Measurements from ENCODE around the gene MID1IP1. TPM values are rescaled to one million over a fixed set of nuclear protein-coding genes. Genes with fewer than 3 reads are reported as not detected.

Gene MID1IP1, protein sequence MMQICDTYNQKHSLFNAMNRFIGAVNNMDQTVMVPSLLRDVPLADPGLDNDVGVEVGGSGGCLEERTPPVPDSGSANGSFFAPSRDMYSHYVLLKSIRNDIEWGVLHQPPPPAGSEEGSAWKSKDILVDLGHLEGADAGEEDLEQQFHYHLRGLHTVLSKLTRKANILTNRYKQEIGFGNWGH
- 23.4 TPM for total RNA-seq

DNA sequence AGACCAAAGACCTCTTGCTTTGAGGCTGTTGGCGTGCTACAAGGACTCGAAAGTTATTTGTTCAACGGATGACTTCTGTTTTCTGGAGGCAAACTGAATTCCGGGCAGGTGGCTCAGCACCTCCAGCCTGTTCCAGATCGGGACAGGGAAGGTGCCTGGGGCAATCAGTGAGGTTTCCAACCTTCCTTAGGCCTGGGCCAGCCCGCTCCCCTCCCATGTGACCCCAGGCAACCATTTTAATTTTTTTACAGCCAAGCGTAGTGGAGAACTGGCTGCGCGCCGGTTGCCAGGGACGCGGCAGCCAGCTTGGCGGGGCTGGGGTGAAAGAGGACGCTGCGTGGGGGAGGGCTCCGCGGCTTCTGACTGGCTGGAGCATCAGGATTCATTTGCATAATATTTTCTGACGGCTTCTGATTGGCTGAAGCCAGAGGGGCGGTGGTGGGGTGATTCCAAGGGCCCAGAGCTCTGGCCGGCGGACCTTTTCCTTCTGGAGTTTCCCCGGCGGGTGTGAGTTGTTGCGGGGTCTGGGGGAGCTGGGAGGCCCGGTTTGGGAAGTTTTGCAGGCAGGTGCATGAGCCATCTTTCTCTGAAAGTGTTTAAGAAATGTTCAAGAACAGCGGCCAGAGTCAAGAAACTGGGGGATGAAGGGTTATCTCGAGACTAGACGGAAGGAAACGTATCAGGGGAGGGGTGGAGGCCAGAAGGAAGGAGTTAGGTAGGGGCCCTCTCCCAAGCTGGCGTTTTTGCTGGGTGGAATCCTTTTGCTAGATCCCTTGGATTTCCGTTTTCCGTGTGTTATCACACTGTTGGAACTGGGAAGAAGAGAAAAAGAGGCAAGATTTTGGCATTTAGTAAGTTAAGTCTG lies at the start of gene MID1IP1:
MID1IP1 (plus strand) TSS at position 479 of the 865 bp plus-strand sequence. CDS start 3,488 bp downstream, outside the sequence.
- DNase-seq (ENCODE audit: low spot score), result peak; percentile 90

DNA sequence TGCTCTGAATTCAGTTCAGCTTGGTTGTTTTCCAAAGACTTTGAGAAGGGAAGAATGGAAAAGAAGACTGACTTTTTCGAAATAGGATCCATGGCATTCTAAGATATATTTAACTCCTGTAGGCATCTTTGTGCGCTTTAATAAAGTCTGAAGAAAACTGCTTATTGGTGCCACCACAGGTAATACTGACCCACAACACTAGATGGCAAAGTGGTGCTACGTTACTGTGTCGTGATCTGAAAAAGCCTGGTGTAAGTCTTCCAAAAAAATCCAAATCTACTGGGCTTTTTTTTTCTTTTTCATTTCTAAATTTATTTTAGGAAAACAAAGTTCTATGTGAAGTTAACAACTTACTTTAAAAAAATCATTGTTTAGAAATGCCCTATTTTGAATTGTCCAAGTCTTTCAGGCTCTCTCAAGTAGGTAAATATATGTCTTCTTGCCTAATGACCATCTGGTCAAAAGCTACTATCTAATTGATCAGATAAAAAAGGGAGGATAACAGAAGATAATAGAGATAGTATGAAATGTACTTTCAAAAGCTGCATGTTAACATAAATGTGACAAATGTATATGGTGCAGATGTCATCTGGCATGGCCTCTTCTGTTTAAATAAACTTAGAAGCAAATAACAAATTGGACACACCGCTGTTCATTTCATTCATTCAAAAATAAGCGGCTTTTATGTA lies 47.0 kb upstream of the MID1IP1 start:
- no peak for DNase-seq (ENCODE audit: low spot score)
- ATAC-seq, result peak; percentile 79

More for the DNA sequence above, at the start of gene MID1IP1:
- peak; percentile 57 for ATAC-seq

DNA sequence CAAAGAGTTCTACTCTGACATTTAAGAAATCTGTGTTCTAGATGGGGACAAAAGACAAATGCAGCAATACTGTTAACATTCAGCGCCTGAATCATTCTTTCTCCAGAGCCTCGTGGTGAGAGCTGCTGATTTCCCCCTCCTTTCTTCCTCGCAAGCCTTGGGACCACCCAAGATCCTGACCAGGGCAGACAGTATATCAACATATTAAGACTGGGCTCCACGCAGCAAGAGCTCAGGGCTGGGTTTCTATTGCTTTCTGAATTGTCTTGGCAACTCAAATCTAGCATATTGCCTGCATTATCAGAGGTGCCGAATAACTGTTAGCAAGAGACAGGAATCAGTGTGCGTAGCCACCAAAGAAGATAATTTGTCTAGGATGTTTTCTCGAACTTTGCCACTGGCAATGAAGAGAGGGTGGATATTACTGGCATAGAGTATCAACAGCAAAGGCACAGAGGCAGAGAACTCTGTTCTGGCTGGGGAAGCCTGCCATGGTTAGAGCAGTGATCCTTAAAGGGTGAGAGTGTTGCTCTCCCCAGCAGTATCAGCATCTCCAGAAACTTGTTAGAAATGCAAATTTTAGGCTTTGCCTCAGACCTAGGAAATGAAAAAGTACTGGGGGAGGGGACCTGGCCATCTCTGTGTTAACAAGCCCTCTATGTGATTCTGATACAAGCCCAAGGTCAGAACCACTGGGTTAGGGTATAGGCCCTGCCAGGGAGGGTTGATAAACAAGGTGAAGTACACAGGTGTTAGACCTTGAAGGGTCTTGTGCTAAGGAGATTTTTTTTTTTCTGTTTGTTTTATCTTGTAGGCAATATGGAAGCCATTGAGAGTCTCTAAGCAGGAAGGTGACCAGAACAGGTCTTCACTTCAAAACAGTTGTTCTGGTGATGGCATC lies 46.2 kb upstream of the MID1IP1 start:
- no peak for DNase-seq (ENCODE audit: low spot score)

GRCh38 chrX:38760883-38761282 lies 40.4 kb upstream of the MID1IP1 start:
- no peak for DNase-seq (ENCODE audit: low spot score)
- ATAC-seq, result no peak

More for the DNA sequence above, 46.2 kb upstream of the MID1IP1 start:
- no peak for ATAC-seq

GRCh38 chrX:38768079-38768478 lies 33.2 kb upstream of the MID1IP1 start:
- ATAC-seq, result peak; percentile 37
- DNase-seq (ENCODE audit: low spot score), result no peak

GRCh38 chrX:38770152-38770551 lies 31.1 kb upstream of the MID1IP1 start:
- ATAC-seq, result no peak
- no peak for DNase-seq (ENCODE audit: low spot score)

GRCh38 chrX:38774249-38774648 lies 27.0 kb upstream of the MID1IP1 start:
- ATAC-seq, result peak; percentile 29
- DNase-seq (ENCODE audit: low spot score), result no peak

DNA sequence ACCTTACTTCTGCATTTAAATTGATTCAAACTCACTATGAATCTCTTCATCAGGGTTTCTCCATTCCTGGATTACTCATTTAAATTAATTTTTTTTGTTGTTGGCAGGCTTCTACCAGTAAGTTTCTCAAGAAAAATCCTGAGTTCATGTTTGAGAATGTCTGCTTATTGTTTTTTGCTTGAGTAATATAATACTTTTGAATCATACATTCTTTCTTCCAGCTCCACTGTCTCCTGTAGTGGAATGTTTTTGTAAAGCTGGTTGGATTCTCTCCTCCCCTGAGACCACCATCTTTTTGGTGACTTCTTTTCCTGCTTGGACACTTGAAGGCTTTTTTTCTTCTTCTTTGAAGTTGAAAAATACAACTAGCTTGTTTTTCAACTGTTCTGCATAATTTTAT lies 4.3 kb upstream of the MID1IP1 start:
- DNase-seq (ENCODE audit: low spot score), result no peak
- no peak for ATAC-seq

- ATAC-seq (no peak), DNase-seq (ENCODE audit: low spot score) (no peak)
These were observed 2.3 kb upstream of the MID1IP1 start for GRCh38 chrX:38798956-38799355.

GRCh38 chrX:38799995-38800580 lies 1.2 kb upstream of the MID1IP1 start:
- ATAC-seq (no peak), DNase-seq (ENCODE audit: low spot score) (no peak)

DNA sequence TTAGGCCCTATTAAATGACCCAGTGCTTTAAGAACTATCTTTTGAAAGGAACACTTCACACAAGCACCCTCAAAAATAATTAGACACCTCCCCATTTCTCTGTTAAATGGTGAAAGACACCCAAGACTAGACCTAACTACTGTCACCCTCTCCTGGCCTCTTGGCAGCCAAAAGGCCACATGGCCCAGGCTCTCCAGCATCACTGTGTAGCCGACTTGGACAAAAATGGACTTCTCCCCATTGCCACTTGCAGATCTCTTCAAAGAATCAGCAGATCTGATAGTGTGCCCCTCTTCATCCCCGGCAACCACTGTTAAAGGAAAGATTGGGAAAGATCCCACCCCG lies 2.0 kb downstream of the MID1IP1 start:
- peak; percentile 8 for ATAC-seq
- DNase-seq (ENCODE audit: low spot score), result no peak

GRCh38 chrX:38803588-38804431 lies 2.6 kb downstream of the MID1IP1 start:
- peak; percentile 94 for DNase-seq (ENCODE audit: low spot score)
- peak; percentile 75 for ATAC-seq

GRCh38 chrX:38804432-38804681 lies 3.1 kb downstream of the MID1IP1 start:
- ATAC-seq, result no peak

DNA sequence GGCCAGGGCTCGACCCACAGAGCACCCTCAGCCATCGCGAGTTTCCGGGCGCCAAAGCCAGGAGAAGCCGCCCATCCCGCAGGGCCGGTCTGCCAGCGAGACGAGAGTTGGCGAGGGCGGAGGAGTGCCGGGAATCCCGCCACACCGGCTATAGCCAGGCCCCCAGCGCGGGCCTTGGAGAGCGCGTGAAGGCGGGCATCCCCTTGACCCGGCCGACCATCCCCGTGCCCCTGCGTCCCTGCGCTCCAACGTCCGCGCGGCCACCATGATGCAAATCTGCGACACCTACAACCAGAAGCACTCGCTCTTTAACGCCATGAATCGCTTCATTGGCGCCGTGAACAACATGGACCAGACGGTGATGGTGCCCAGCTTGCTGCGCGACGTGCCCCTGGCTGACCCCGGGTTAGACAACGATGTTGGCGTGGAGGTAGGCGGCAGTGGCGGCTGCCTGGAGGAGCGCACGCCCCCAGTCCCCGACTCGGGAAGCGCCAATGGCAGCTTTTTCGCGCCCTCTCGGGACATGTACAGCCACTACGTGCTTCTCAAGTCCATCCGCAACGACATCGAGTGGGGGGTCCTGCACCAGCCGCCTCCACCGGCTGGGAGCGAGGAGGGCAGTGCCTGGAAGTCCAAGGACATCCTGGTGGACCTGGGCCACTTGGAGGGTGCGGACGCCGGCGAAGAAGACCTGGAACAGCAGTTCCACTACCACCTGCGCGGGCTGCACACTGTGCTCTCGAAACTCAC lies 3.6 kb downstream of the MID1IP1 start:
- DNase-seq (ENCODE audit: low spot score) (peak; percentile 49), ATAC-seq (peak; percentile 5)

More at GRCh38 chrX:38804432-38804681, 3.1 kb downstream of the MID1IP1 start:
- DNase-seq (ENCODE audit: low spot score), result no peak

GRCh38 chrX:38805432-38806389 lies 4.5 kb downstream of the MID1IP1 start:
- peak; percentile 76 for DNase-seq (ENCODE audit: low spot score)

DNA sequence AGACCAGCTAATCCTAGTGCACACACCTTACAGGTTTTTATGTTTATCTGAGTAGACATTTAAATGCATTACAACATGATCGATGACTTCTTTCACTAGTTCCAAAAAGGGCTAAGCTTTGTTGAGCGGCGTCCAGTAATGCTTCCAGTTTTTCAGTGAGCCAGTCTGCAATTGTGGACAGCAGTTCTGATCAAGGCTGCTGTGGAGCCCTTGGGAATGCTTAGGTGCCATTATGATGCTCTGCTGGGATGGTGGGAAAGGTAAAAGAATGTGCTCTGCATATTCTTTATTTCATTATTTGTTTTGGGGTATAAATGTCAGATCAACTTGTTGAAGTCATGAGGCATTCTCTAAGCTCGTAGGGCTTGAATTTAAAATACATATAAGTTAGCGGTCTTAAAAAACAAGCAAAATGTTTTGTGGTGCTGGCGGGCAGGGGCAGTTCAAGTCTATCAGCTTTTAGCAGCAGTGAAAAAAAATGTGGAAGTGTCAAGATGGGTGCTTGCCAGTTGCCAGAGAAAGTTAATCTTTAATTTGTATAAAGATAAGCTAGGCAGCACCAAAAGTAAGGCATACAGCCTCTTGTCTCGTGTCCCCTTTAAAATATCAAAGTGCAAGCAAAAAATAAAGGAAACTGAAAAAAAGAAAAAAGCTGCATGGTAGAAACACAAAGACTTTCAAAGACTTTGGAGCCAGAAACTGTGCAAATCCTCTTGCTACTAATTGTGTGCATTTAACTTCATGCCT lies 5.8 kb downstream of the MID1IP1 start:
- ATAC-seq, result no peak
- no peak for DNase-seq (ENCODE audit: low spot score)

More at GRCh38 chrX:38805432-38806389, 4.5 kb downstream of the MID1IP1 start:
- peak; percentile 48 for ATAC-seq

DNA sequence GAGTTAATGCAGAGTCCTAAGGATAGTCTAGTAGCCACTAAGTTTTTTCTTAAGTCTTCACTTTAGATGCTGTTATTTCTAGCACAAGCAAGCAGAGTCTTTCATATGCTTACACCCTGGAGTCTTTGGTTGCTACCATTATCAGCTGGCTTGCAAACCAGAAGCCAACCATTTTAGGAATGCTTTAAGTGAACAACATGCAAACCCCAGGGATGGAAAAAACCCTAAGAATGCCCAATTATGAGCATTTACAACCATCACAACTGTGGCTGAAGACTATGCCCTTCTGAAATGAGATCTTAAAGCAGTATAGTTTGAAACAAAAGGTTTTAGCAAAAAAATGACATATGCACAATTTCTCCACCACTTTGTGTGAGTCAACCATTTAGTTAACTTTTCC lies 6.6 kb downstream of the MID1IP1 start:
- DNase-seq (ENCODE audit: low spot score), result no peak
- ATAC-seq, result no peak
